ENCODE measurements around the gene SHC4. TPM values are rescaled to one million over a fixed set of nuclear protein-coding genes. Genes with fewer than 3 reads are reported as not detected.

The SHC4 gene
- total and polyA plus RNA-seq, 2 of the 8 experiments (the other 6 are each of a cell fraction or from before 2014, with no cell fraction given), result 0.15 to 0.30 TPM

DNA sequence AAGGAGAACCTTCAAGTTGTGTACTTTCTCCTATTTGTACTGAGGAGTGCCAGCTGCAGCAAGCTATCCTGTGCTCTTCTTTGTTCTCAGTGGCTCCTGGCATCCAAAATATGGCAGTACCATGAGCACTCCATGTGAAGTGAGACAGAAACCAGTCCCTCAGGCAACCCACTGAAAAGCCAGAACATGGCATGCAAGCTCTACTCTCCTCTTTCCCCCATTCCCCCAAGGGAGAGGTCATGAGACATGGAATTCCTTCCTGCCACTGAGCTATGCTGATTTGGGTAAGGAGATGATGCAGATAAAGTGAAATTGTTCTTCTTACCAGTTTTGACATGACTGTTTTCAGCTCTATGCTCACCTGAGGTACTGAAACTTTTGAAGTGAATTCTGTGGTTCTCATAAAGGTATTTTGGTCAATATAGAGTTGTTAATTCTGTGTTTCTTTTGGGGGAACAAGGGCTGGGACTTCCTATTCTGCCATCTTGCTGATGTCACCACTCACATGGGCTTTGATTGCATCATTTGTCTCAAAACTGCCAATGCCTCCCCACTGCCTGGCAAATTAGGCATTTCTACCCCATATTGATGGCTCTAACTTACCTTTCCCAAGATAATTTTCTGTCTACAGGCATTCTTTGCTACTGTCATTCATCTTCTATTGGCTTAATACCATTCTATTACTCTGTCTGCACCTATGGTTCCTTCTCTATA, 130.0 kb downstream of the SHC4 start:
- H2AFZ ChIP-seq (ENCODE audit: low read length), result peak overlapping the region; percentile 26; the same call in 1 of the 2 replicates
- no peak overlapping the region for H3K23ac ChIP-seq (ENCODE audit: insufficient read length)
- no peaks in the 10 kb centered on the region for H4K20me1 ChIP-seq (replicated peaks in 1 of 2; ENCODE audit: control insufficient read depth in 1 of 2, insufficient read depth in 2 of 2, low read length in 2 of 2)
- POLR2A ChIA-PET (ENCODE audit: partially characterized antibody), result no interaction called here
- no peaks in the 10 kb centered on the region for H3K23me2 ChIP-seq (ENCODE audit: low read depth, low read length)
- no peaks in the 10 kb centered on the region for H3K9me3 ChIP-seq (ENCODE audit: insufficient read depth in 2 of 2, low read depth in 1 of 2, low read length in 1 of 2)
- H3K27ac ChIP-seq (ENCODE audit: low read depth, low read length), result no peak overlapping the region
- no peaks in the 10 kb centered on the region for H3K79me2 ChIP-seq (ENCODE audit: control insufficient read depth in 1 of 2, insufficient read depth in 2 of 2, low read length in 2 of 2)
- no peak overlapping the region for H2BK20ac ChIP-seq (ENCODE audit: low read length)
- H2BK5ac ChIP-seq (ENCODE audit: low read depth, low read length), result no peak overlapping the region
- H3K4ac ChIP-seq (replicated peaks; ENCODE audit: insufficient read length, low read depth, low read length), result no peak overlapping the region
- FAIRE-seq (no peak), DNase-seq (ENCODE audit: low read depth in 1 of 2, low spot score in 2 of 2) (no peak)
- no peak overlapping the region for H2AK5ac ChIP-seq (ENCODE audit: low read depth, low read length)
- no peaks in the 10 kb centered on the region for H3K27me3 ChIP-seq (replicated peaks in 1 of 4; ENCODE audit: control insufficient read depth in 3 of 4, extremely low read depth in 1 of 4, insufficient read depth in 3 of 4, low read length in 3 of 4)
- H2BK12ac ChIP-seq (ENCODE audit: low read depth, low read length), result no peak overlapping the region
- H4K8ac ChIP-seq (ENCODE audit: extremely low read depth, insufficient read depth, low read length), result no peak overlapping the region
- no peak overlapping the region for H3K4me3 ChIP-seq (ENCODE audit: extremely low read depth in 1 of 4, insufficient read depth in 2 of 4, low read depth in 3 of 4, low read length in 4 of 4)
- no peaks in the 10 kb centered on the region for H3K79me1 ChIP-seq (ENCODE audit: low read depth, low read length)
- no peak overlapping the region for H2BK120ac ChIP-seq (replicated peaks; ENCODE audit: low read depth, low read length)
- no peak overlapping the region for H4K5ac ChIP-seq (ENCODE audit: insufficient read length, low read depth, low read length)
- H4K91ac ChIP-seq (replicated peaks; ENCODE audit: insufficient read length, low read length), result no peak overlapping the region
- no peak overlapping the region for H3K56ac ChIP-seq (replicated peaks; ENCODE audit: insufficient read length, low read depth, low read length)
- H3K14ac ChIP-seq (ENCODE audit: insufficient read length), result no peak overlapping the region
- H3K36me3 ChIP-seq (ENCODE audit: control insufficient read depth in 2 of 4, insufficient read depth in 4 of 4, low read length in 3 of 4), result no peaks in the 10 kb centered on the region
- no peak for TF ChIP-seq YY1 (IDR thresholded peaks at IDR 0.05; ENCODE audit: low read depth, low read length)
- TF ChIP-seq CEBPB (IDR thresholded peaks at IDR 0.05; ENCODE audit: low read depth, low read length), result 0 out of 2 replicates have a peak, but pooled peaks have one; percentile 10
- no peak for TF ChIP-seq ATF3 (IDR thresholded peaks at IDR 0.05; ENCODE audit: insufficient read depth, low read depth, low read length)
- H2BK15ac ChIP-seq (ENCODE audit: low read length), result no peak overlapping the region
- no peak overlapping the region for H3K9ac ChIP-seq (replicated peaks in 1 of 4; ENCODE audit: extremely low read depth in 1 of 4, low read depth in 3 of 4, low read length in 3 of 4)
- CTCF ChIA-PET (ENCODE audit: partially characterized antibody), result interaction anchor here (0.7 to 1.1 kb wide), 4 partner anchors 11 to 551 kb away, joined by 3 read pairs; no protein-coding TSS in a partner anchor
- no peaks in the 10 kb centered on the region for H3K4me1 ChIP-seq (replicated peaks in 1 of 4; ENCODE audit: control insufficient read depth in 3 of 4, insufficient read depth in 4 of 4, low read length in 3 of 4)
- no peak overlapping the region for H3K4me2 ChIP-seq (ENCODE audit: insufficient read depth in 1 of 2, low read depth in 2 of 2, low read length in 2 of 2)
- H3K18ac ChIP-seq (ENCODE audit: extremely low read depth, low read length), result no peak overlapping the region
